CD4-positive, alpha-beta T cell treated with Interferon gamma for 1 hour (primary cell): ENCODE results near the gene STAM.
A peak's percentile ranks its signal among the peaks of the same experiment; 100 is the strongest.

ENCODE experiments used
- DNase-seq: peaks from one replicate; pipeline ENCODE4 v3.0.0-alpha.2; 2020

STAM gene

DNA sequence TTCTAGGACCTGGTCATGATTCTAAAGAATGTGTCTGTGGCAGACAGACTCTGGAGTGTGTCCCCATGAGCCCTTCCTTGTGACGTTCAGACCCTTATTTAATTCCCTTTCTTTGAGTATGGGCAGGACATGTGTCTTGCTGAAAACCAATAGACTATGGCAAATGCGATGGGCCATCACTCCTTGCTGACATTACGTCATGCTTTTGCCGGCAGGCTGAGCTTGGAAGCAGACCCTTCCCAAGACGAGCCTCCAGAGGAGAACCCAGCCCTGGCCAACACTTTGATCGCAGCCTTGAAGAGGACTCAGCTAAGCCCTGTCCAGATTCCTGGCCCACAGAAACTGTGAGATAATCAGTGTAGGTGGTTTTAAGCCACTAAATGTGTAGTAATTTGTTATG lies 89.7 kb downstream of the STAM start:
- DNase-seq = no peak

DNA sequence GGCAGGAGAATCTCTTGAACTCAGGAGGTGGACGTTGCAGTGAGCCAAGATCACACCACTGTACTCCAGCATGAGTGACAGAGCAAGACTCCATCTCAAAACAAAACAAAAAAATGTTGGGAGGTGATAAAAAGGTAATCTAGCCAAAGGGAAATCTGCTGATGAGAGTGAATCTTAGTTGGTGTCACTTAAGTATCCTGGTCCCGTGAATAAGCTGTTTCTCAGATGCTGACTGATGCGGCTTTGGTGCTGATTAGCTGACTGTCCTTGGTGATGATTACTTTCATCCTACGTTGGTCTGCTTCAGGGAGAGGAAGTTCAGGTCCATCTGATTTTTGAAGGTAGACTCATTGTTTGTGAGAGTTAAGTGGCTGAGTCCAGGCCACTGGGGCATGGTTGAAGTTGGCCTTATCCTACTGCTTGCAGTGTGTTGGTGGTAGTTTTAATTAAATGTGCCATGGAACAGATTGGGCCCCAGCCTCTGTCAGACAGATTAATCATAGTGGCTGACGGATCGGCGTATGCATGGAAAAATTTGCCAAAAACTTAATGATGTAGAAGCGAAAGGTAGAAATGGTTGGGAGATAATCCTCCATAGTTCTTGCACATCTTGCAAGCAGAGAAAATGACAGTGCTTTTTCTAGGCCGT lies 90.6 kb downstream of the STAM start:
- DNase-seq = no peak

DNA sequence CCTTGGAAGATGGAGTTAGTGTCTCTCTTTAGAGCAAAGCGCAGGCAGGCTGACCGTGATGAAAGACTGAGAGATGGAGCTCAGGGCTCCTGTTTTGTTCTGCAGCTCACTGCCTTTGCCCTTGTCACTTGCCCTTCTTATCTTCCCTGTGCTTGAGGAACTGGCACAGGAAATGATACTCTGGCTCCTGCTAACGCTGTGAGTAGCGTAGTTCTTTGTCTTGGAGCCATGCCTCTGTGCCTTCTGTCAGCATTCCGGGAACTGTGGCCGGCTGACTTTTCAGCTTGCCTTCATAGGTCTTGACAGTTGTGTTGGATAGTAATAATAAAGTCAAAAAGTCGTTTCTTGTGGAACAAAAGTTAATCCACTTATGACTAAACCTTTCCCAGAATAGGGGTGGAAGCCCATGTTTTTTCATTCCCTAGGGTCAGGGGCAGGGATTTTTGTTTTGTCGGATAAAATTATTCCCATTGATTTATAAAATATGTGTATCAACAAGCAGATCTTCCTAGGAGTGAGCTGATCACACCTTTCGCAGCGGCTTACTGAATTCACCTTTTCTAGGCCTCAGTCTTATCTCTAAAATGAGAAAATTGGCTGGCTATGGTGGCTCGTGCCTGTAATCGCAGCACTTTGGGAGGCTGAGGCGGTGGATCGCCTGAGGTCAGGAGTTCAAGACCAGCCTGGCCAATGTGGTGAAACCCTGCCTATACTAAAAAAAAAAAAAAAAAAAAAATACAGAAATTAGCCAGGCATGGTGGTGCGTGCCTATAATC lies 91.4 kb downstream of the STAM start:
- no peak for DNase-seq

DNA sequence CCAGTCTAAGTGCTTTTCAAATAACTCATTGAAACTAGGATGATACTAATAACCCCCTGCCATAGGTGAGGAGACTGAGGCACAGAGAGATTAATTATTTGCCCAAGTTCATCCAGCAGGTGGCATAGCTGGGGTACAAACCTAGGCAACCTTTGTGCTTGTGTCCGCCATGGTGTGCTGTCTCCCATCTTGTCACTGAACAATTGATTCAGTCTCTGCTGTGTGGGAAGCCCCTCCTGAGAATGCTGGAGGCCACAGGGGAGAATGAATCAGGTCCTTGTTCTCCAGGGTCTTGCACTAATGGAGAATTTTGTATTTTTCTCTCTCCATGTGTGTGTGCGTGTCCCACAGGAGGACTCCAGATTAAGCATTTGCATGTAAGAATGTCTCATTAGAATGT lies 92.3 kb downstream of the STAM start:
- DNase-seq = no peak

DNA sequence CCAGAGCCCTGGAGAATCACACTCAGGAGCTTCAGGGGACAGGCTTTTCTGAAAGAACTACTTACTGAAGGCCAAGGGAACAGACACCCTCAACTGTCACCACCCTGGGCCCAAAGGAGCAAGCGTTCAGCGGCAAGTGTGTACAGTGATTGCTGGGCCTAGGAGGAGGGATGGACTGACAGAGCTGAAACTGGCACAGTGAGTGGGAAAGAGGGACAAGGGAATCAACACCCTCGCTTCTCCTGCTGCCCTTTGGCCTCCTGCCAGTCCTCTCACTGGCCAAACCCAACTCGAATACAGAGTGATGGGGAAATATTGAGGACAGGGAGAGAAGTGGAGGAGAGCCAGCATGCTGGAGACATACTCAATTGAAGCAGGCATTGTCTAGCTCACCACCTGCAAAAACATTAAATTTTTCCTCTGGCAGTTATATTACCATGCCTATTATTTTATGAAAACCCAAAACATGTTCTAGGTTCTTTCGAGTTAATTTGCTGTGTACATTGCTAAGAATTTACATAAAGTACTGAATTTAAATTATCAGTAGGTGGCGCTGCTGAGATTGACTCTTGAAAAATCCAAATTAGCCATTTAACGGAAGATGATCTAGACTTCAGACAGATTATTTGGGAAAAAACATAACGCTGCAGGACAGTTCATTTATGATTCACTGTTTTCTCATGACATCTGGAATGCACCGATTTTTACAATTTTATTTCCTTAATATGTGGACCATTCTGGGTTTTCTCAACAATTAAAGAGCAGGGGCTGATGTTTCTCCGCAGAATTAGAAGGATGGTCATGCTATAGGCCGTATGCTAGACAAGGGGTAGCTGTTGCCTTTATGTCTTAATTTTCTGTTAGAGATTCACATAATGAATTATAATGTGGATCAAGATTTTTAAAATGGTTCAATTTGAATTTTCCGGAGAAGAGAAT lies 93.3 kb downstream of the STAM start:
- no peak for DNase-seq

DNA sequence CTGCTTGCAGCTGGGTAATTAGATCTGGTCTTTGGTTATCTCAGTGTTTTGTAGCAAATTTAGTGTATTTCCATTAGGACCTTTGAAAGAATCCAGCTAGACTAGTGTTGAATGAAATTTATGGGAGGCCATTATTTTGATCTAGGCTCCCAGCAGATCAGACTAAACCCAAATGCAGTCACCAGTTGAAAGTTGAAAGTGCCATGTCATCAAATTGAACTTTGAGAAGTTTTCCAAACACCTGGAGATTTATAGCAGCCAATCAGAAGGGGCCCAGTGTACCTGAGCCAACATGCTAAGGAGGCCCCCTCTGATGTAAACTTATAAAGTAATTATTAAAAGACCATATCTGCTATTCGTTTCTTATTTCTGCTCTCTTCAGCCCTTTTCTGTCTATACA lies 96.7 kb downstream of the STAM start:
- DNase-seq = no peak

DNA sequence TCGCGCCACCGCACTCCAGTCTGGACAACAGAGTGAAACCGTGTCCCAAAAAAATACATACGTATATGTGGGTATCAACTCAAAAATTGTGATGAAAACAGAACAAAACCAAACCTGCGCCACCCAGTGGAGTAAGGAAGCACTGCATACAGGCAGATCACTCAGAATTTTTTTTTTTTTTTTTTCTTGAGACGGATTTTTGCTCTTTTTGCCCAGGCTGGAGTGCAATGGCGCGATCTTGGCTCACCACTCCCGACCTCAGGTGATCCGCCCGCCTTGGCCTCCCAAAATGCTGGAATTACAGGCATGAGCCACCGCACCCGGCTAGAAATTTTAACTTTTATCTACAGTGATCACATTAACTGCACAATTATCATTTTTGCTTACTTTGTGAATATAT lies 99.0 kb downstream of the STAM start:
- DNase-seq = peak; percentile 44

DNA sequence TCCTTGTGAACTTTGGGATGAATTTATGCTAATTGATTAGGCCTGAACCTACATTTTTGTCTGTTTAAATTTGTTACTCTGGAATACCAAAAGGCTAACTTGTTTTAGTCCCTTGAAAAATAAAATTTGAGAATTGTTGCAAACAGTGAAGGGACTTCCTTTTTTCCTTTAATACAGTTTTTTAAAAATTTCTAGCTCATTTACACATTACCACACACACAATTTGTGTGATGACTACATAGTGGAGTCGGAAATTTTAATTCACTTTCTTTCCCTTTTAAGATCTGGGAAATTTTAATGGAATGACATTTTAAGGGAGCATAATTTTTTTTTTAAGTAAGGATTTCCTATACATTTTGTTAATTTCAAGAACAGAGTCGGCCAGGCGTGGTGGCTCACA lies 99.5 kb downstream of the STAM start:
- DNase-seq = no peak

DNA sequence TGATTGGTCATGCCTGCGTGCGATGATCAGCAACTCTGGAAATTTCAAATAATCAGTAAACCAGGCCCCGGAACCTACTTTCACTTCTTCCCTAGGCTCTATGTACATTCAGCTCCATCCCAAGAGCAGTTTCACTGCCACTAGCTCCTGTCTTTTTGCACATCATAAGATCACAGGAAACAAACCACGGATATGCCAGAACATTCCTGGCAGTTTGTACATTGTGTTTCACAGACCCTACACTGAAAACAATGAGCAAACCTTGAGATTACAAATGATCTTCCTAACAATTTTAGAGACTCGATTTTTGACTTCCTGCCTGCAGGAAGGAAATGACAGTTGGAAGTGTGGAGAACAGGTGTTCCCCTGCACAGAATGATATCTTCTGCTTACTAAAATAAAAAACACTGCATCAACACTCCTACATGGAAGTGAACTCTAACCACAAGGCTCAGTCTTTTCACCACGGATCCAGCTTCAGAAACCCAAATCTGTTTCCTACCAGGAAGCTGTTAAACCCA lies 100.5 kb downstream of the STAM start:
- no peak for DNase-seq

DNA sequence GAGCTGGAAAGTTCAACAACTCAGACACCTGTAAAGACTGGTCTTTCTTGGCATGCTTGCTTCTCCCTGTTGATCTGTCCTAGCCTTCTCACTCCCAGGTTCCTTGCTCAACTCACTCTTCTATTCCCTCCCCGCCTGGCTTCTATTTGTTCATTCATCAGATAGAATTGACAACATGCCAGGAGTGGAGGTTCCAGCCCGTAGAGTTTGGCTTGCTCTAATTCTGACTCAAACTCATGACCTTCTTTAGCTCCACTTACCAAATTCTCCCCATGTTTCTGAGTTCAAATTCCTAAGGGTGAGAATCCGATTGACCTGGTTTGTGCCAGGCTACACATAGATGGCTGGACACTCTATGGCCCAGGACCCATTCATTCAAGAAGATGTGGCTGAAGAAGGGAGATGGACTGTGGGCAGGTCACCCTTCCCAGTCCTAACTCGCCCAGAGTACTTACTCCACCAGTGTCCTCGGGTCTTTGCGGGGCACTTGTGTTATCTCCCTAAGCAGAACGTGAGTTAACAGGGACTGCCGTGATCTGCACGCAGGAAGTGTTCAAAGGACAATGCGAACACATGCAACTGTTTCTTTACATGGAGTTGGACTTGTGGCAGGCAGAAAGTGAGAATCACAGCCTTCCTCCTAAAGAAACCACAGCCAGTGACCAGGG lies 104.1 kb downstream of the STAM start:
- no peak for DNase-seq

DNA sequence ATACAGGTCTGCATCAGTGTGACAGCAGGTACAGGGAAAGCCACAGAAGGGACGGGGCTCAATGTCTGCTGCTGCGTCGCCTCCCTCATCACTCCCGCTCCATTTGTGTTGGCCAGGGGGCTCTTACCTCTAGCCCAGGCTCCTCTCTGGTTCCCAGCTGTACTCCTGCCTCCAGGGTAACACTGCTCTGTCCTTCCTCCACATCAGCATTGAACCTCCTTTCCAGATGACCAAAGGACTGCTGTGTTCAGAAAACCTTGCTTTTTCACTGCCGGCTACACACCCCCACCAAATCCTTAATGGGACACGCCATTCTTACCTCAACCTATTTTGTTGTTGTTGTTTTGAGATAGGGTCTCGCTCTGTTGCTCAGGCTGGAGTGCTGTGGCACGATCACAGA lies 105.9 kb downstream of the STAM start:
- DNase-seq = no peak

DNA sequence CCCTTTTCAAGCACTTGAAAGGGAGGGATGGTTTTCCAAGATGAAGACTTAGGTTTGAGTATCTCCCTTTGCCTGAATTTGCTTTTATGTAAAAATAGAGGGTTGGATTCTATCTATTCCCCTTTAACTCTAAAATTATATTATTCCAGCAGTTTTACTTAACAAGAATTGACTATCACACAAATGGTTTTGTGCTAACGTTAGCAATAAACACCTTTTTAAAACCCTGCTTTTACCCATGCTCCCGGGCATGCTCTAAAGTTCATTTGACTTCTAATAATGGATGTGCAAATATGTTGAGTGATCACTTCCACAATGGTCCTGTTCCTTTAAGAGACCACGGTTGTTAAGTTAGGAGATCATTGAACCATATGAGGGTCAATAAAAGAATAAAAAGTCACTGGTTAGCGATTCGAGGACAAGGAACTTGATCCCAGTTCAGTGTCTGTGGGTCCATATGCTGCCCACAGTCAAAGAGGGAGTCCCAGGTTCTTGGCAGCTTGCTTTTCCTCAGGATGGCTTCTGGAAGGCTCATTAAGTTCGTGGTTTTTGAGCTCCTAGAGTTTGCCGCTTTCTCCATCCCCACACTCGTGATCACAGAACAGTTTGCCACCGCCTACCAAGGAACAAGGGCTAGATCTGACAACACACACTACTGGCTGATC lies 108.0 kb downstream of the STAM start, which contains the start of gene TMEM236:
Gene TMEM236 (plus strand): TSS at position 421 of the 665 bp plus-strand sequence. CDS start 95 bp downstream, at position 516.
- DNase-seq = no peak

DNA sequence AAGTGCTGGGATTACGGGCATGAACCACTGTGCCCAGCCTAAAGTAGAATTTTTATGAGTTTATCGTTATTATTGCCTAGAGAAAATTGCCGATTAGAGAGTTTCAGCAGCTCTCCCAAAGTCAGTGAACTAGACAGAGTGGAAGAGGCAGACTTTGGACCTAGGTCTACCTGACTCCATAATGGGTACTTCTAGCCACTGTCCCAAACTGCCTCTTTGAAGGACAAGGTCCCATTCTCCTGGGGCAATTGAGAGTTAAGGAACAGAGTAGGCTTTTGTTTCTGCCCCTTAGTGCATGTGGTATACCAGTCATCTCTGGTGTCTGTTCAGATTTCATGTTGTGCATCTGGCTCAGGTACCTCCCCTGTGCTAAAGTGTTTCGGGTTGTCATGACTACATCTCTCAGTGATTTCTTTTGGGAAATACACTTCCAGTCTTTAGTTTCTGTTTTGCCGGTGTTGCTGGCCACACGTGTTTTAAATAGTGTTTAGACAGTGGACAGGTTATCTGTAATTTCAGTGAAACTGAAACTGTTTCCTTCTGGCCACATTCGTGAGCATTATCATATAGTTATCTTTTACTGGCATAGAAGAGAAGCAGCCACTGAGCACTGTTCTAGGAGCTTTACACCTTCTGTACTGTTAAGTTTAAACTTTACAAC lies 112.7 kb downstream of the STAM start:
- peak; percentile 7 for DNase-seq

DNA sequence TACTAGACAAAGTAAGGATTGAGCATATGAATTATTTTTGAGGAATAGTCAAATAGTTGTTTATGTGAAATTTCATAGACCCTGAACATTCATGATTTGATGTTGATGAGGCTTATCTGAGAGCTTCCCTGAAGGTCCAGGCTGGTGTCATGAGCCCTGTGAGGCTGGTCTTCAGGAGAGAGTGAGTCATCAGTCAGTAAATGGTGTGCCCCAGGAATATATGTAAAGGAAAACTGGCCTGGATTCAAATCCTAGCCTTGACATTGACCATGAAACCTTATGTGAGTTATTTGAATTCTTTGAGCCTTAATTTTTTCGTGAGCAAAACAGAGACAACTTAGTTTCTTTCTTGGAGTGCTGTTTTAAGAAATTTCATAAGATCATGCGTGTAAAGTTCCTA lies 114.2 kb downstream of the STAM start:
- DNase-seq = no peak

DNA sequence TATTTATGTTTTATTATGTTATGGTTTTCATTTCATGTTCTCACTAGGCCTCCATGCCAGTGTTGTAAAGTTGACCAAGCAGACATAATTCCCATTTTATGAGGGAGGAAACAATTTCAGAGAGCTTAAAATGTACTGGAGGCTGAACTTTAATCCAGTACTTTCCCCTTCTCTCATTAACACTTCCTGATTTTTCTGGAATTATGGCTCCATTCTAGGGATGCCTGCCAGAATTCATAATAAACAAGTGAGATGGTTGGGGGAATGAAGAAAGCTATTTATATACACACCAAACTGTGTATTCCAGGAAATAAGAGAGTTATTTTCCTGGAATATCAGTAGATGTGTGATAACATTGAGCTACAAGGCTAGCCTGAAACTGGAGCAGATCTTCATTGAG lies 114.9 kb downstream of the STAM start:
- no peak for DNase-seq

DNA sequence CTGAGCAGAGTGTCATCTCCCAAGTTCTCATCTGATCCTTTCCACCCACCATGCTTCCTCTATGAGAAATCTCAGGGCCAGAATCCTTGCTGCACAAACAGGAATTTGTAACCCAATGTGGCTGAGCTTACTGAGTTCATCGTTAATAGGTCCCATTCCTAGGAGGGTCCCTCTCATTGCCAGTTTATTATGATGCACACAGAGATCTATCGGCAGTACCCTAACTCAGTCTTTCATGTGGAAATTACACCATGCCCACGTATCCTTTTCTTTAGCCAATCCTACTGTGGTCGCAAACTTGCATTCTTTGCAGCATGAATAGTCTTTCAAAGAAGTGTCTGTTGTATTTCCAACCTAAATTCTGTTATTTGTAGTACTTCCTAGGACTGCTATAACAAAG lies 120.2 kb downstream of the STAM start:
- DNase-seq = no peak

DNA sequence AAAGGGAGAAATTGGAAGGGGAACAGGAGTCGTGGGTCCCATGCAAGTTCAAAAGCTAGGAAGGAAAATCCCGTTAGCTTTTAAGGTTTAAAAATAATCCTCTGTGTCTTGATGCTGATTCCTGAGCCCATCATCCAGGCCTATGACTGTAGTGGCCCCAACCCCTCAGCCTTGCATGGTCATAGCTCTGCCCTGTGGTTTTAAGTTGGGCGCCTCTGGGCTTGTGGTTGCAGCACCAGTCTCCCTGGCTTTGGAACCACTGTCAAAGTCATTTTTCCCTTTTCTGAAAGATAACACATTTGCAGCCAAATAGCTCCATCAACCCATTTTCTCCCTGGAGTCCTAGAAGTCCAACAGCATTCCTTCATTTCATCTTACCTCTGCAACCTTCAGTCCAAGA lies 121.7 kb downstream of the STAM start:
- DNase-seq = no peak
